HG03575 (cell line): ENCODE measurements around the gene KRTAP5-3.

Source experiments
- ATAC-seq: cut with Tn5 transposase; IDR thresholded peaks from one replicate; pipeline ENCODE4 v1.9.1; 2021; ENCODE audit not compliant: unreplicated experiment, insufficient number of reproducible peaks, low FRiP score; ENCODE audit errors: extremely low read depth

KRTAP5-3 gene

DNA sequence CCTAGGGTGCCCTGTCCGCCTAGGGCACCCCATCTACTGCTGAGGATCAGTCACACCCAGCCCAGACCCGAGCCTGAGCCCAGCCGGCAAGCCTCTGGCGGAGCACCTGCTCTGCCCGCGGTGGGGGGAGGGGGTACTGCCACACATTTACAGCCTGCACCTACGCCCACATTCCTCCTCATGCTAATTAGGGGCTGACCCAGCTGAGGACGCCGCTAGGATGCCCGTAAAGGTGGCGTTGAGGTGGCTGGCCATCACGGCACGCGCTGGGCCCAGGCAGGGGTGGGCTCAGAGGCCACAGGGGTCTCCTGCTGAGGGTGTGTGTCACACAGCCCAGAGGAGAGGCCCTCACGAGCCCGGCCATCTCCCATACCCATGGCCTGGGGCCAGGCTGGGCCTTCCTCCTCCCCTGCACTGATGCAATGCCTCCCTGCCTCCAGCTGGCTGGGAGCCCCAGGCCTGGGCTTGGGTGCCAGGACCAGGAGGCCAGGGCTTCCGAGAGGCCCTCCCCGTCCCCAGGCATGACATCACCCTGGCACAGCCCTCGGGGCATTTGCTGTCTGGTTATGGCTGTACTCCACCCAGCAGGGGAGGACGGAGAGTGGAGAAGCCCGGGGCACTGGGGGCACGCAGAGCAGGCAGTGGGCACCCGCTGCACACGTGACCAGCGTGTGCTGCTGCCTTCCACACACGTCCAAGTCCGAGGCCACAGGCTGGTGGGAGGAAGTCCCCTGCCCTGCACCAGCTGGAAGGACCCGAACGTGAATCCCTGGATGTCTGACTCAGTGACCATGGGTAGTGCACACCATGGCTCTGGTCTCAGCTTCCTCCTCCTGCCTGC lies 48.9 kb downstream of the KRTAP5-3 start:
- ATAC-seq, result no peak

DNA sequence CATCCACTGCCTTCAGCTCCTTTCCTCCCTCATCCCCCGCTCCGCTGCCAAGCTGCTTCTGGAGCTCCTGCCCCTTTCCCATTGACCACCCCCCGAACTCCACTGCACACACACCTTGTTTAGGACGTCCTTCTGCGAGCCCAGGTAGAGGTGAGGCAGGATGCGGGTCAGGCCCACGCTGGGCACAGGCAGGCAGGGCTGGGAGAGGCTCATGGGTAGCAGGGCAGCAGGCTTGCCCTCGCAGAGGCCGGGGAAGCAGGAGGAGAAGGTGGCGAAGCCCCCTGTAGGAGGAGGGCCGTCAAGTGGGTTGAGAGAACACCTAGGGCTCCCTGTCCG lies 49.5 kb downstream of the KRTAP5-3 start:
- ATAC-seq, result no peak

DNA sequence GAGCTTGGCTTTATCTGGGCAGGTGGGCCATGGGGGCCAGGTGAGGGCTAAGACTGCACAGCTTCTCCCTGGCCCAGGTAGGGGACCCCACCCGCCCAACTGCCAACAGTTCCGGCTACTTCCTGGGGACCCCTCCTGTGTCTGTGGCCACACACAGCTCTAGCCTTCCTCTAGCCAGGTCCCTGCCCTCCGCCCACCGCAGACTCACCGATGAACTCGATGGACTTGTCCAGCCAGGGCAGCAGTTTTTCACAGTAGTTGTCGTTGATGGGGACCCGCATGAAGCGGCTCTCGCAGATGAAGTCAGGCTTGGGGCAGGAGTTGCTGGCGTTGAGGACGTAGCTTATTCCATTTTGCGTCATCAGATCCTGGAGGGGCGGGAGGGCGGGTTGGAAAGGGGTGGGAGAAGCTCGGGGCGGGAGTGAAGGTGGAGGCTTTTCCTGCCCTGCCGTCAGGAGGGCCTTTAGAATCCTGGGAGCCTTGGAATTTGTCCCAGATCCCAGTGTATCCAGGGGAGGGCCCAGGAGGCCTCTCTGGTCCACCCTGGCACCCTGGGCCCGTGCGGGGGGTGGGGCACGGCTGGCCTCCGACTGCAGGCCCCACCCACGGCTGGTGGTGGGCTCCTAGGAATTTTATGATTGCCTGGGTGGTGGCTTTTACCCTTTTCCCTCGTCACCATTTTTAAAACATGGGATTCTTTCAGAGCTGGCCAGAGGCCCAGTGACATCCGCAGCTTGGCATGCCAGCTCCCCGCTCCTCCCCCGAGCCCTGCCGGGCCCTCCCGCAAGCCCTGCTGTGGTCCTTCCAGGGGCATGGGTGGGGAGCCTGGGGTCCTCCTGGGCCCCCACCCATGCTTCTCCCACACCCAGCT lies 50.1 kb downstream of the KRTAP5-3 start:
- no peak for ATAC-seq
